ENCODE measurements around the gene RRAS2. TPM values are rescaled to one million over a fixed set of nuclear protein-coding genes. Genes with fewer than 3 reads are reported as not detected.
"Not testable (repeated sequence)": the region's sequence is repeated elsewhere in the genome, so short reads cannot be mapped to it uniquely, and the experiment has no call there.

Gene RRAS2
- polyA plus RNA-seq, 5 donors, result 53.9 to 73.8 (median 61.5) TPM

GRCh38 chr11:14345016-14345415 lies 14.0 kb downstream of the RRAS2 start:
- DNase-seq, result not testable (repeated sequence)

- peak; percentile 26 to 35 for DNase-seq
These were observed 16.1 kb downstream of the RRAS2 start for GRCh38 chr11:14342906-14343305.

GRCh38 chr11:14341968-14342367 lies 17.0 kb downstream of the RRAS2 start:
- DNase-seq, result no peak

- DNase-seq, result no peak
These were observed 18.3 kb downstream of the RRAS2 start for GRCh38 chr11:14340721-14341120.

GRCh38 chr11:14339356-14339755 lies 19.6 kb downstream of the RRAS2 start:
- DNase-seq, result no peak

- no peak for DNase-seq
These were observed 22.2 kb downstream of the RRAS2 start for GRCh38 chr11:14336507-14337503.

GRCh38 chr11:14335712-14336111 lies 23.3 kb downstream of the RRAS2 start:
- no peak for DNase-seq

- no peak for DNase-seq
These were observed 24.1 kb downstream of the RRAS2 start for GRCh38 chr11:14334893-14335292.

GRCh38 chr11:14334192-14334591 lies 24.8 kb downstream of the RRAS2 start:
- DNase-seq, result no peak

- no peak for DNase-seq
These were observed 27.4 kb downstream of the RRAS2 start for GRCh38 chr11:14331476-14332136.

GRCh38 chr11:14330881-14331280 lies 28.1 kb downstream of the RRAS2 start:
- no peak for DNase-seq

- no peak for DNase-seq
These were observed 29.3 kb downstream of the RRAS2 start for GRCh38 chr11:14329702-14330101.

- DNase-seq, result no peak
These were observed 31.9 kb downstream of the RRAS2 start for GRCh38 chr11:14327116-14327515.

- no peak for DNase-seq
These were observed 35.8 kb downstream of the RRAS2 start for GRCh38 chr11:14323118-14323676.

- DNase-seq, result no peak
These were observed 36.5 kb downstream of the RRAS2 start for GRCh38 chr11:14322510-14322909.

GRCh38 chr11:14320020-14320419 lies 39.0 kb downstream of the RRAS2 start:
- no peak for DNase-seq

GRCh38 chr11:14318581-14318981 lies 40.4 kb downstream of the RRAS2 start:
- DNase-seq, result no peak

- no peak for DNase-seq
These were observed 41.2 kb downstream of the RRAS2 start for GRCh38 chr11:14317659-14318325.

GRCh38 chr11:14315130-14315529 lies 43.9 kb downstream of the RRAS2 start:
- DNase-seq, result no peak

- DNase-seq, result no peak
These were observed 44.9 kb downstream of the RRAS2 start for GRCh38 chr11:14314127-14314526.

GRCh38 chr11:14312736-14313438 lies 46.1 kb downstream of the RRAS2 start:
- DNase-seq, result no peak

All from right lung (tissue), 5 donors.